Measurements from ENCODE around the gene TPM2. TPM values are rescaled to one million over a fixed set of nuclear protein-coding genes. Genes with fewer than 3 reads are reported as not detected.

The TPM2 gene
- polyA plus RNA-seq, 1 experiment, result 1,535 TPM

GRCh38 chr9:35730486-35730854, 40.7 kb upstream of the TPM2 start:
- DNase-seq (ENCODE audit: low read depth, low spot score), result no peak
- Histone ChIP-seq H3K27ac (ENCODE audit: low read depth, low read length) (peak overlapping the region; percentile 80), H3K27me3 (ENCODE audit: control insufficient read depth, insufficient read depth, low read length) (no peaks in the 10 kb centered on the region), H3K9me3 (ENCODE audit: control insufficient read depth, insufficient read depth, low read length) (no peaks in the 10 kb centered on the region; the same call in 1 of the 2 replicates), H3K4me3 (ENCODE audit: low read depth, low read length) (peak overlapping the region; percentile 98)
- ChIA-PET POLR2A (interaction anchor here (1.2 to 4.2 kb wide), 5 partner anchors 26 to 57 kb away, joined by 3 to 58 read pairs (median 9); partner anchors contain the start of genes CA9 and TPM2), CTCF (interaction anchor here (0.5 to 5.8 kb wide), 10 partner anchors 8 to 237 kb away, joined by 3 to 30 read pairs (median 4); partner anchors contain the start of genes CCDC107, HINT2 and RMRP)
- TF ChIP-seq CTCF (IDR thresholded peaks at IDR 0.05; ENCODE audit: low read depth, low read length), result no peak

GRCh38 chr9:35729700-35730485, 40.2 kb upstream of the TPM2 start:
- Histone ChIP-seq H3K4me3 (ENCODE audit: low read depth, low read length) (peak overlapping the region; percentile 98), H3K27me3 (ENCODE audit: control insufficient read depth, insufficient read depth, low read length) (no peaks in the 10 kb centered on the region), H3K9me3 (ENCODE audit: control insufficient read depth, insufficient read depth, low read length) (no peaks in the 10 kb centered on the region; the same call in 1 of the 2 replicates), H3K27ac (ENCODE audit: low read depth, low read length) (peak overlapping the region; percentile 80)
- POLR2A ChIA-PET, result interaction anchor here (1.2 to 4.4 kb wide), 7 partner anchors 27 to 69 kb away, joined by 3 to 101 read pairs (median 9); partner anchors contain the start of genes ARHGEF39, CA9 and TPM2
- DNase-seq (ENCODE audit: low read depth, low spot score), result peak; percentile 69
- CTCF ChIA-PET, result interaction anchor here (0.9 to 5.8 kb wide), 10 partner anchors 9 to 152 kb away, joined by 3 to 30 read pairs (median 4); partner anchors contain the start of genes ARHGEF39, CCDC107, HINT2 and RMRP
- TF ChIP-seq CTCF (IDR thresholded peaks at IDR 0.05; ENCODE audit: low read depth, low read length), result peak; percentile 74

GRCh38 chr9:35729101-35729500, 39.4 kb upstream of the TPM2 start:
- TF ChIP-seq CTCF (IDR thresholded peaks at IDR 0.05; ENCODE audit: low read depth, low read length), result no peak
- no peaks in the 10 kb centered on the region; the same call in 1 of the 2 replicates for H3K9me3 ChIP-seq (ENCODE audit: control insufficient read depth, insufficient read depth, low read length)
- CTCF ChIA-PET, result interaction anchor here (0.5 to 5.8 kb wide), 7 partner anchors 10 to 71 kb away, joined by 3 to 30 read pairs (median 7); partner anchors contain the start of genes ARHGEF39, CCDC107 and RMRP
- POLR2A ChIA-PET, result interaction anchor here (1.1 to 4.4 kb wide), 10 partner anchors 19 to 125 kb away, joined by 4 to 101 read pairs (median 9); partner anchors contain the start of genes ARHGEF39, CCDC107, GBA2 and RGP1
- no peak for DNase-seq (ENCODE audit: low read depth, low spot score)
- H3K27ac ChIP-seq (ENCODE audit: low read depth, low read length), result peak overlapping the region; percentile 80
- no peaks in the 10 kb centered on the region for H3K27me3 ChIP-seq (ENCODE audit: control insufficient read depth, insufficient read depth, low read length)
- H3K4me3 ChIP-seq (ENCODE audit: low read depth, low read length), result peak overlapping the region; percentile 98

- ChIA-PET POLR2A (interaction anchor here (0.5 to 4.4 kb wide), 25 partner anchors 8 to 218 kb away, joined by 3 to 101 read pairs (median 5); partner anchors contain the start of genes ARHGEF39, CCDC107, GBA2 and HINT2), CTCF (interaction anchor here (0.5 to 5.8 kb wide), 16 partner anchors 8 to 183 kb away, joined by 3 to 35 read pairs (median 5); partner anchors contain the start of genes ARHGEF39, CCDC107 and RMRP)
- peak overlapping the region; percentile 98 for H3K27ac ChIP-seq (ENCODE audit: low read depth, low read length)
- no peaks in the 10 kb centered on the region for H3K27me3 ChIP-seq (ENCODE audit: control insufficient read depth, insufficient read depth, low read length)
- no peak for TF ChIP-seq CTCF (IDR thresholded peaks at IDR 0.05; ENCODE audit: low read depth, low read length)
- H3K4me3 ChIP-seq (ENCODE audit: low read depth, low read length), result peak overlapping the region; percentile 98
- no peaks in the 10 kb centered on the region; the same call in 1 of the 2 replicates for H3K9me3 ChIP-seq (ENCODE audit: control insufficient read depth, insufficient read depth, low read length)
- peak; percentile 74 for DNase-seq (ENCODE audit: low read depth, low spot score)
These were observed 38.6 kb upstream of the TPM2 start for GRCh38 chr9:35728041-35728971.
